IMR-90 (cell line): ENCODE results near the gene LPAR1. TPM values are rescaled to one million over a fixed set of nuclear protein-coding genes. Genes with fewer than 3 reads are reported as not detected.

Experiments used
- ATAC-seq: fragments of 200-7000 bp; cut with Tn5 transposase; 2 replicates; pipeline ENCODE4 v1.9.1; 2020; ENCODE audit warnings: low read depth, mild to moderate bottlenecking, moderate library complexity
- BruUV-seq: library from RNA; stranded (reverse); fragments of 400-500 nt; replicated peaks from 2 replicates; lab custom pipeline; 2021; lab: Mats Ljungman, UMichigan
- CTCF ChIA-PET: fragments of 300-600 bp; formaldehyde crosslinking; extraction: SDS; loops from one replicate; lab custom pipeline; 2021; ENCODE audit warnings: antibody characterized with exemption; lab: Yijun Ruan, JAX
- POLR2A ChIA-PET: fragments of 300-600 bp; sonication (Branson Sonifier 250); formaldehyde crosslinking; loops from one replicate; lab custom pipeline; 2022; ENCODE audit warnings: antibody characterized with exemption; ENCODE audit not compliant: unreplicated experiment; lab: Charles Lee
- DNase-seq: peaks from one replicate; pipeline ENCODE4 v3.0.0; 2013
- H2AFZ ChIP-seq: replicated peaks from 2 replicates; pipeline ENCODE3; 2013; ENCODE audit warnings: low read length, mild to moderate bottlenecking; ENCODE audit not compliant: poor library complexity
- H2AK5ac ChIP-seq: 2 replicates; pipeline ENCODE4 v1.6.1; 2013; ENCODE audit warnings: low read depth, low read length, inconsistent platforms
- H2AK9ac ChIP-seq: replicated peaks from 2 replicates; pipeline ENCODE3; 2013; ENCODE audit warnings: mild to moderate bottlenecking, low read depth, low read length, moderate library complexity; ENCODE audit not compliant: poor library complexity
- H2BK120ac ChIP-seq: 2 replicates; pipeline ENCODE4 v1.6.1; 2013; ENCODE audit warnings: low read depth, low read length, inconsistent platforms
- H2BK15ac ChIP-seq: 3 replicates; pipeline ENCODE4 v1.6.1; 2013; ENCODE audit warnings: low read depth, low read length, inconsistent platforms
- H2BK20ac ChIP-seq: 2 replicates; pipeline ENCODE4 v1.6.1; 2013; ENCODE audit warnings: low read depth, mild to moderate bottlenecking, inconsistent platforms, low read length, moderate library complexity
- H2BK5ac ChIP-seq: 2 replicates; pipeline ENCODE4 v1.6.1; 2013; ENCODE audit warnings: mild to moderate bottlenecking, low read depth, low read length, inconsistent platforms; ENCODE audit not compliant: poor library complexity, severe bottlenecking
- H3K14ac ChIP-seq: replicated peaks from 2 replicates; pipeline ENCODE4 v1.6.1; 2013; ENCODE audit warnings: low read depth, low read length, inconsistent platforms
- H3K18ac ChIP-seq: 2 replicates; pipeline ENCODE4 v1.6.1; 2013; ENCODE audit warnings: low read depth, low read length, control low read depth
- H3K23ac ChIP-seq: 2 replicates; pipeline ENCODE4 v1.6.1; 2013; ENCODE audit warnings: low read depth, low read length, inconsistent platforms
- H3K27ac ChIP-seq: 2 replicates; pipeline ENCODE4 v1.5.1; 2013; ENCODE audit warnings: mild to moderate bottlenecking, control low read depth, low read length; ENCODE audit not compliant: insufficient read depth
- H3K27me3 ChIP-seq: 2 replicates; pipeline ENCODE4 v1.6.1; 2013; ENCODE audit warnings: low read length; ENCODE audit not compliant: control insufficient read depth, insufficient read depth
- H3K36me3 ChIP-seq: 2 replicates; pipeline ENCODE4 v1.6.1; 2013; ENCODE audit warnings: low read length, mixed read lengths; ENCODE audit not compliant: control insufficient read depth, insufficient read depth
- H3K4ac ChIP-seq: 2 replicates; pipeline ENCODE4 v1.6.1; 2013; ENCODE audit warnings: low read depth, low read length, inconsistent platforms
- H3K4me1 ChIP-seq: 2 replicates; pipeline ENCODE4 v1.6.1; 2013; ENCODE audit warnings: low read length, mixed read lengths; ENCODE audit not compliant: control insufficient read depth, insufficient read depth
- H3K4me2 ChIP-seq: 2 replicates; pipeline ENCODE4 v1.6.1; 2013; ENCODE audit warnings: low read depth, mild to moderate bottlenecking, control low read depth, low read length, moderate library complexity
- H3K4me3 ChIP-seq: 2 replicates; pipeline ENCODE4 v1.5.1; 2013; ENCODE audit warnings: low read depth, mild to moderate bottlenecking, control low read depth, low read length, moderate library complexity; ENCODE audit not compliant: insufficient read depth
- H3K56ac ChIP-seq: 2 replicates; pipeline ENCODE4 v1.6.1; 2013; ENCODE audit warnings: low read length, inconsistent platforms; ENCODE audit not compliant: insufficient read depth; ENCODE audit errors: extremely low read depth
- H3K79me1 ChIP-seq, 2 experiments: 2 replicates each; pipeline ENCODE4 v1.6.1; 2013; ENCODE audit warnings: low read length in 2 of 2, inconsistent platforms in 1 of 2, low read depth in 1 of 2
- H3K9ac ChIP-seq: 2 replicates; pipeline ENCODE4 v1.6.1; 2013; ENCODE audit warnings: low read depth, low read length, control low read depth
- H3K9me1 ChIP-seq: 2 replicates; pipeline ENCODE4 v1.6.1; 2013; ENCODE audit warnings: low read length, inconsistent platforms; ENCODE audit not compliant: insufficient read depth
- H3K9me3 ChIP-seq: 2 replicates; pipeline ENCODE4 v1.6.1; 2013; ENCODE audit warnings: low read length; ENCODE audit not compliant: control insufficient read depth, insufficient read depth
- H4K20me1 ChIP-seq: 2 replicates; pipeline ENCODE4 v1.6.1; 2013; ENCODE audit warnings: low read length, inconsistent platforms; ENCODE audit not compliant: insufficient read depth
- H4K5ac ChIP-seq: 2 replicates; pipeline ENCODE4 v1.6.1; 2013; ENCODE audit warnings: mild to moderate bottlenecking, low read depth, low read length, control low read depth
- H4K8ac ChIP-seq, 2 experiments: 2 replicates each; pipeline ENCODE4 v1.6.1; 2013; ENCODE audit warnings: low read depth in 2 of 2, low read length in 2 of 2, control low read depth in 1 of 2, inconsistent platforms in 1 of 2
- H4K91ac ChIP-seq: 2 replicates; pipeline ENCODE4 v1.6.1; 2013; ENCODE audit warnings: low read depth, low read length, inconsistent platforms; ENCODE audit not compliant: insufficient read depth
- CEBPB ChIP-seq: IDR thresholded peaks from 2 replicates; pipeline ENCODE4 v1.6.1; 2012; ENCODE audit warnings: low read depth, low read length, improper control_type of control experiment
- FOS ChIP-seq: fragments of 150-350 bp; IDR thresholded peaks from 2 replicates; pipeline ENCODE4 v1.6.1; 2016; ENCODE audit warnings: low read depth, low read length
- MAFK ChIP-seq: IDR thresholded peaks from 2 replicates; pipeline ENCODE4 v1.6.1; 2012; ENCODE audit warnings: low read depth, low read length, improper control_type of control experiment
- POLR2A ChIP-seq: IDR thresholded peaks from 2 replicates; pipeline ENCODE4 v1.6.1; 2012; ENCODE audit warnings: mild to moderate bottlenecking, low read depth, low read length
- SMC3 ChIP-seq: fragments of 150-350 bp; IDR thresholded peaks from 2 replicates; pipeline ENCODE4 v1.6.1; 2016; ENCODE audit warnings: low read depth, mild to moderate bottlenecking, antibody characterized with exemption, low read length, moderate library complexity
- WGBS, 2 experiments: methylation state at CpG; one replicate each; pipeline versions ENCODE4 v1.1.5 to v1.1.7; 2013; ENCODE audit warnings: missing lambda C conversion rate in 2 of 2; ENCODE audit not compliant: insufficient read length in 1 of 2; ENCODE audit errors: extremely low coverage in 2 of 2; 5-methylcytosine and 5-hydroxymethylcytosine counted together
- dilution Hi-C: fragments of 300-500 bp; cut with HindIII; formaldehyde crosslinking; loops from one replicate; pipeline ENCODE4 v1.14.3; 2018; ENCODE audit warnings: low sequenced_read_pairs; ENCODE audit not compliant: unreplicated experiment
- in situ Hi-C: fragments of 300-500 bp; cut with MboI; formaldehyde crosslinking; loops from 3 replicates; pipeline ENCODE4 v1.14.3; 2019; ENCODE audit warnings: low sequenced_read_pairs, inconsistent platforms, mixed read lengths
- intact Hi-C: fragments of 100-400 bp; cut with micrococcal nuclease; formaldehyde crosslinking; loops from 2 replicates; pipeline ENCODE4 v1.10.0; 2022
- polyA plus RNA-seq, 3 experiments: library from polyadenylated mRNA; depleted of rRNA; stranded (reverse); fragments of >200 nt; gene quantifications; 2 replicates each; pipeline ENCODE4 v1.2.3, GENCODE V29; 2012; ENCODE audit warnings: low replicate concordance in 1 of 3
- total RNA-seq: library from RNA; depleted of rRNA; stranded (reverse); fragments of >200 nt; gene quantifications from 2 replicates; pipeline ENCODE4 v1.2.3, GENCODE V29; 2012
- TF ChIP-seq, protein P1 (sequence below): conservative IDR thresholded peaks from 2 replicates; pipeline ENCODE4 v1.5.1; 2012; ENCODE audit warnings: mild to moderate bottlenecking, low read depth, low read length, improper control_type of control experiment

LPAR1 gene
- total and polyA plus RNA-seq, 2 of the 4 experiments (the other 2 are of a cell fraction) = 171 to 315 TPM

DNA sequence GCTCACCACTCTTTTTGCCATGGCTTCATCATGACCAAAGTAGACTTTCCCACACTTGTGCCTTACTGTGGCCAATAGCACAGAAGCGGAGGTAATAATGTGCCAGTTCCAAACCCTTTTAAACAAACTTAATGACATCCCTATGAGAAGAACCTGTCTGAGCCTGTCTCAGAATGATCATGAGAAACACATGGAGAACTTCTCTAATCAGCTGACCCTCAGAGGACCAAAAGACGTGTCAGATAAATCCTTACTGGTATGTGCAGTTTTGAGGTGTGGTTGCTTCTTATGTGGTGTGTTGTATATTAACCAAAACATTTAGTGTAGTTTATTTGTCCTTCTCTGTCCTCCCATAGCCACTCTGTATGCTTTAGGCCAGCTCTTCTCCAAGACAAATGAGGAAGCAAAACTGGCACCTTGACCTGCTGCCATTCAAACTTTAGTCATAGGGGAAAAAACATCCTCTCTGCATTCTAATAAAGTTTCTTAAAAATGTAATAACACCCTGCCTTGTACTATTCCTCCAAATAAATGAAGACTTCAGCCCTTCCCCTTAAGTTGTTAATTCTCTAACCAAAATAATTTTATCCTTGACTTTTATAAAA, 200.8 kb downstream of the LPAR1 start:
- intact Hi-C loops = loop anchor here (5.0 kb wide), 1 partner anchor 40 kb away; no protein-coding TSS in a partner anchor
- peak overlapping the region; percentile 83 for H3K14ac ChIP-seq
- H3K4me3 ChIP-seq = no peak overlapping the region
- peak overlapping the region; percentile 97 for H3K18ac ChIP-seq
- POLR2A ChIA-PET = no interaction called here
- TF ChIP-seq POLR2A (no peak), MAFK (no peak), FOS (no peak), CEBPB (no peak), SMC3 (no peak)
- TF ChIP-seq, protein P1, sequence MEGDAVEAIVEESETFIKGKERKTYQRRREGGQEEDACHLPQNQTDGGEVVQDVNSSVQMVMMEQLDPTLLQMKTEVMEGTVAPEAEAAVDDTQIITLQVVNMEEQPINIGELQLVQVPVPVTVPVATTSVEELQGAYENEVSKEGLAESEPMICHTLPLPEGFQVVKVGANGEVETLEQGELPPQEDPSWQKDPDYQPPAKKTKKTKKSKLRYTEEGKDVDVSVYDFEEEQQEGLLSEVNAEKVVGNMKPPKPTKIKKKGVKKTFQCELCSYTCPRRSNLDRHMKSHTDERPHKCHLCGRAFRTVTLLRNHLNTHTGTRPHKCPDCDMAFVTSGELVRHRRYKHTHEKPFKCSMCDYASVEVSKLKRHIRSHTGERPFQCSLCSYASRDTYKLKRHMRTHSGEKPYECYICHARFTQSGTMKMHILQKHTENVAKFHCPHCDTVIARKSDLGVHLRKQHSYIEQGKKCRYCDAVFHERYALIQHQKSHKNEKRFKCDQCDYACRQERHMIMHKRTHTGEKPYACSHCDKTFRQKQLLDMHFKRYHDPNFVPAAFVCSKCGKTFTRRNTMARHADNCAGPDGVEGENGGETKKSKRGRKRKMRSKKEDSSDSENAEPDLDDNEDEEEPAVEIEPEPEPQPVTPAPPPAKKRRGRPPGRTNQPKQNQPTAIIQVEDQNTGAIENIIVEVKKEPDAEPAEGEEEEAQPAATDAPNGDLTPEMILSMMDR = no peak
- H2AK5ac ChIP-seq = peak overlapping the region; percentile 96
- no peak overlapping the region for H3K9ac ChIP-seq
- H3K9me3 ChIP-seq = 0 out of 2 replicates have a peak, but pooled peaks cover 3% of the 10 kb centered on the region
- peak overlapping the region; percentile 99 for H2BK5ac ChIP-seq
- peak overlapping the region; percentile 97 for H4K91ac ChIP-seq
- peak overlapping the region; percentile 79; the same call in 1 of the 2 replicates for H3K23ac ChIP-seq
- H2AFZ ChIP-seq = no peak overlapping the region
- peaks cover 8% of the 10 kb centered on the region for H3K4me1 ChIP-seq
- peak overlapping the region; percentile 98 for H2BK120ac ChIP-seq
- DNase-seq = no peak
- H3K27me3 ChIP-seq = no peaks in the 10 kb centered on the region
- peak overlapping the region; percentile 66 for H2AK9ac ChIP-seq
- H3K27ac ChIP-seq = no peak overlapping the region; the same call in 1 of the 2 replicates
- no peak overlapping the region; the same call in 1 of the 2 replicates for H3K56ac ChIP-seq
- dilution Hi-C loops = no loop called here
- H3K4ac ChIP-seq = peak overlapping the region; percentile 98
- H3K9me1 ChIP-seq = peaks cover 8% of the 10 kb centered on the region
- peak overlapping the region; percentile 74; the same call in 1 of the 2 replicates for H4K5ac ChIP-seq
- H2BK20ac ChIP-seq = peak overlapping the region; percentile 98
- H2BK15ac ChIP-seq = peak overlapping the region; percentile 92
- H3K4me2 ChIP-seq = no peak overlapping the region
- peaks cover 3 to 24% of the 10 kb centered on the region in 2 experiments; a peak in 3 of 4 replicates for H3K79me1 ChIP-seq
- CTCF ChIA-PET = no interaction called here
- no peaks in the 10 kb centered on the region for H3K36me3 ChIP-seq
- H4K20me1 ChIP-seq = no peaks in the 10 kb centered on the region
- no TSS peak for BruUV-seq
- in situ Hi-C loops = no loop called here
- peak overlapping the region; percentile 82 to 91 for H4K8ac ChIP-seq
- WGBS, 2 experiments = no CpG with 5 or more reads among the region's 2 CpGs
- no peak for ATAC-seq
